GM21529 (cell line): ENCODE results near the gene ERICH3.
"Not testable (repeated sequence)": the region's sequence is repeated elsewhere in the genome, so short reads cannot be mapped to it uniquely, and the experiment has no call there.

Experiments used
- ATAC-seq: cut with Tn5 transposase; IDR thresholded peaks from one replicate; pipeline ENCODE4 v1.9.1; 2021; ENCODE audit not compliant: unreplicated experiment

Gene ERICH3

GRCh38 chr1:74681449-74681848 lies 7.9 kb upstream of the ERICH3 start:
- peak; percentile 87 for ATAC-seq

- peak; percentile 41 for ATAC-seq
Measured at GRCh38 chr1:74681001-74681400, 7.4 kb upstream of the ERICH3 start.

GRCh38 chr1:74679811-74680210 lies 6.2 kb upstream of the ERICH3 start:
- no peak for ATAC-seq

GRCh38 chr1:74677926-74678325 lies 4.3 kb upstream of the ERICH3 start:
- ATAC-seq: no peak

GRCh38 chr1:74674278-74675048 lies 871 bp upstream of the ERICH3 start:
- ATAC-seq: peak; percentile 40

GRCh38 chr1:74670866-74671265 lies 2.7 kb downstream of the ERICH3 start:
- ATAC-seq: not testable (repeated sequence)

GRCh38 chr1:74654708-74655107 lies 18.9 kb downstream of the ERICH3 start:
- no peak for ATAC-seq

GRCh38 chr1:74652711-74653139 lies 20.9 kb downstream of the ERICH3 start:
- peak; percentile 100 for ATAC-seq

- ATAC-seq: no peak
Measured at GRCh38 chr1:74650561-74650960, 23.0 kb downstream of the ERICH3 start.

- ATAC-seq: no peak
Measured at GRCh38 chr1:74641876-74642275, 31.7 kb downstream of the ERICH3 start.

- ATAC-seq: no peak
Measured at GRCh38 chr1:74641161-74641560, 32.4 kb downstream of the ERICH3 start.

- no peak for ATAC-seq
Measured at GRCh38 chr1:74637296-74637695, 36.3 kb downstream of the ERICH3 start.

GRCh38 chr1:74629283-74629682 lies 44.3 kb downstream of the ERICH3 start:
- no peak for ATAC-seq

GRCh38 chr1:74623716-74624115 lies 49.9 kb downstream of the ERICH3 start:
- no peak for ATAC-seq

- ATAC-seq: no peak
Measured at GRCh38 chr1:74620242-74620641, 53.4 kb downstream of the ERICH3 start.

GRCh38 chr1:74618974-74619373 lies 54.6 kb downstream of the ERICH3 start:
- ATAC-seq: no peak

GRCh38 chr1:74613894-74614293 lies 59.7 kb downstream of the ERICH3 start:
- no peak for ATAC-seq

GRCh38 chr1:74611887-74612286 lies 61.7 kb downstream of the ERICH3 start:
- no peak for ATAC-seq

GRCh38 chr1:74610961-74611360 lies 62.6 kb downstream of the ERICH3 start:
- no peak for ATAC-seq

- ATAC-seq: no peak
Measured at GRCh38 chr1:74609810-74610371, 63.7 kb downstream of the ERICH3 start.

GRCh38 chr1:74596717-74597116 lies 76.9 kb downstream of the ERICH3 start:
- no peak for ATAC-seq
